Measurements from ENCODE around the gene SMPX.

DNA sequence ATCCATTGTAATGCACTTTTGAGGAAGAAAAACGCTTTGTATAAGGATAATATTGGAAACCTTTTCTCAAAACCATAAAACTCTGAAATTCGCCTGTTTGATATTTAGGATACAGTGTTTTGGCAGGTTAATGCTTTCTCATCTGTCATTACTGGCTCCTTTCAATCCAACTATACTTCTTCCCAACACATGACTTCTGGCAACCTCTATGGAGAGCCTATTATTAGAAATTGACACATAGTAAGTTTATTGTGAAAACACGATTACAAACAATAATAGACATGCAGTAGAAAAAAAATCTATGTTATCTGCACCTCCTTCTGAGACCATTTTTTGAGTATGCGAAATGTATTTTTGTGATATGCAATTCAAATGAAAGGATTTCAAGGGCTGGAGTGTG, 95.2 kb downstream of the SMPX start:
- TF ChIP-seq, protein P1, sequence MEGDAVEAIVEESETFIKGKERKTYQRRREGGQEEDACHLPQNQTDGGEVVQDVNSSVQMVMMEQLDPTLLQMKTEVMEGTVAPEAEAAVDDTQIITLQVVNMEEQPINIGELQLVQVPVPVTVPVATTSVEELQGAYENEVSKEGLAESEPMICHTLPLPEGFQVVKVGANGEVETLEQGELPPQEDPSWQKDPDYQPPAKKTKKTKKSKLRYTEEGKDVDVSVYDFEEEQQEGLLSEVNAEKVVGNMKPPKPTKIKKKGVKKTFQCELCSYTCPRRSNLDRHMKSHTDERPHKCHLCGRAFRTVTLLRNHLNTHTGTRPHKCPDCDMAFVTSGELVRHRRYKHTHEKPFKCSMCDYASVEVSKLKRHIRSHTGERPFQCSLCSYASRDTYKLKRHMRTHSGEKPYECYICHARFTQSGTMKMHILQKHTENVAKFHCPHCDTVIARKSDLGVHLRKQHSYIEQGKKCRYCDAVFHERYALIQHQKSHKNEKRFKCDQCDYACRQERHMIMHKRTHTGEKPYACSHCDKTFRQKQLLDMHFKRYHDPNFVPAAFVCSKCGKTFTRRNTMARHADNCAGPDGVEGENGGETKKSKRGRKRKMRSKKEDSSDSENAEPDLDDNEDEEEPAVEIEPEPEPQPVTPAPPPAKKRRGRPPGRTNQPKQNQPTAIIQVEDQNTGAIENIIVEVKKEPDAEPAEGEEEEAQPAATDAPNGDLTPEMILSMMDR (conservative IDR thresholded peaks at IDR 0.05) = no peak
- no peak for TF ChIP-seq EZH2 (IDR thresholded peaks at IDR 0.05; ENCODE audit: low read depth)
